ENCODE measurements around the gene GMPR.

Gene GMPR

GRCh38 chr6:16324606-16325225 lies 86.3 kb downstream of the GMPR start:
- DNase-seq (ENCODE audit: low read depth in 1 of 2, low spot score in 1 of 2), result no peak

DNA sequence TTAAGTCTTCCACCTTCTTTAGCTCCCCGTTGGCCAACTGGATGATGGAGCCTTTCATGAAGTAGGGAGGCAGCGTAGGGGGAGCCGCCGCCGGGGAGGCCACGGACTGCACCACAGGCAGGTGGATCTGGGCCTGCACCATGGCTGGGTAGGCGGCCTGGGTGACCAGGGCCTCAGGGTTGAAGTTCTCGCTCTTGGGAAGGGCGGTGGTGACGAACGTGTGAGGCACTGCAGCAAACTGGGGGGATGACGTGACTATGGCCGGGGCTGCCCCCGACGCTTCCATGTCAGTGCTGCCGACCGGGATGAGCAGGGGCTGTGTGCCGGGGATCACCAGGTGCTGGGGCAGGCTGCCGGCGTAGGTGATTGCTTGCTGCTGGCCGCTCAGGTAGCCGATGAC lies 88.1 kb downstream of the GMPR start:
- DNase-seq (ENCODE audit: low read depth in 1 of 2, low spot score in 1 of 2), result no peak

DNA sequence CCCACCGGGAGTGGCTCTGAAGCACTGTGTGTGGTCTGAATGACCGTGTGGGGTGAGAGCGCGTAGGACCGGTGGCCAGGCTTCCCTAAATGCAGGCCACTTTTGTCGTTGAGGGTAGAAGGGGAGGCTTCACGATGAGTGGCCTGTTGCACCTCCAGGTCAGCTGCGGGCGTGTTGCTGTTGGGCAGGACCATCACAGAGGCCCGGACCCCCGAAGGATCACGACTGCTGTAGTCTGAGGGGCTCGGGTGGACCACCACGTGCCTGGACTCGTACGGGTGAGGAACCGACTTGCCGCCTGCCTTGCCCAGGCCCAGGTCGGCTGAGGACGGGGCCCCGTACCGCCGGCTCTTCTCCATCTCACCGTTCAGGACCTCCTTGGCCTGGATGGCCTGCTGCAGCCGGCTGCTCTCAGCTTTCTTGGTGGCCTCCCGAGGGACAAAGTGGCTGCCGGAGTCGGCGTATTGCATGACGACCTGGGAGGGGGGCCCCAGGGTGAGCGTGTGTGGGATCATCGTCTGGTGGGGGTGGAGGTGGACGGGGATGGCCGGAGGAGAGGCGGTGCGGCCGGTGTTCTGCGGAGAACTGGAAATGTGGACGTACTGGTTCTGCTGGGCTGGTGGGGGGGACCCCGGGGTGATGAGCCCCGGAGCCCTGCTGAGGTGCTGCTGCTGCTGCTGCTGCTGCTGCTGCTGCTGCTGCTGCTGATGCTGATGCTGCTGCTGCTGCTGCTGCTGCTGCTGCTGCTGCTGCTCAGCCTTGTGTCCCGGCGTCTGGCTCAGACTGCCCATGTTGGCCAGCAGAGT lies 88.8 kb downstream of the GMPR start:
- no peak for DNase-seq (ENCODE audit: low read depth in 1 of 2, low spot score in 1 of 2)

GRCh38 chr6:16327777-16328325 lies 89.5 kb downstream of the GMPR start:
- DNase-seq (ENCODE audit: low read depth in 1 of 2, low spot score in 1 of 2), result no peak

GRCh38 chr6:16329233-16329632 lies 90.8 kb downstream of the GMPR start:
- no peak for DNase-seq (ENCODE audit: low read depth in 1 of 2, low spot score in 1 of 2)

GRCh38 chr6:16331384-16332174 lies 93.2 kb downstream of the GMPR start:
- peak; percentile 39 to 57 for DNase-seq (ENCODE audit: low read depth in 1 of 2, low spot score in 1 of 2)

- peak; percentile 63 to 86 for DNase-seq (ENCODE audit: low read depth in 1 of 2, low spot score in 1 of 2)
Measured at GRCh38 chr6:16332175-16332542, 93.8 kb downstream of the GMPR start.

DNA sequence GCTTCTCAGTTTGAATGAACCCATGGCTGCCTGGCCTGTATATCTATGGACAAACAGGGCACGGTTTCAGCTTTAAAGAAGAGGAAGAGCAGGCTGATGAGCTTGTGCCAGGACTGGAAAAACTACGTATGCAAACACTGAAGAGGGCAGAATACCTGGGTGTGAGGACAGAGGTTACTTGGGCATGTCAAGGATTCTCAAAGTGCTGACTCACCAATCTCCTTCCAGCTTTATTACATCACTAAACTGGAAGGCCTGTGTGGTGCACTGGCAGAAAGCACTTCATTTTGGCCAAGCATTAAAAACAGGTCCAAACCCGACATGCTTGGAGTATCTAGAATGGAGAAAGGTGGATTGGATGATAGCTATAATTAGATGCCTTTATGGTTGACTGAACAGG lies 95.2 kb downstream of the GMPR start:
- DNase-seq (ENCODE audit: low read depth in 1 of 2, low spot score in 1 of 2), result no peak

DNA sequence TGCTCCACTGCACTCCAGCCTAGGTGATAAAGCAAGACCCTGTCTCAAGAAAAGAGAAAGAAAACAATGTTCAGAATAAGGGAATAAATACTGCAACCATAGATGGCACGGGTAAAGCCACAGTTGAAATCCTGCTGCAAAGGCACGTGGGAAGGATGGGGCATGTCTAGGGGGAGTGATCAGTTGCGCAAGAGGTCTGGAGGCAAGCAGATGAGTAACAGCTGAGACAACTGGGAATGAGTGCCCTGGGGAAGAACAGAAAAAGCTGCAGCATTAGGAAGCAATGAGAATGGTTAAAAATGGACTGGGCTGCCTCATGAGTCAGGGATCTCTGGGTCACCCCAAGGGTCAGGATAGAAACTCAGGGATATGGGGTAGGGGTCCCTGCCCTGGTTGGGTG lies 96.3 kb downstream of the GMPR start:
- no peak for DNase-seq (ENCODE audit: low read depth in 1 of 2, low spot score in 1 of 2)

DNA sequence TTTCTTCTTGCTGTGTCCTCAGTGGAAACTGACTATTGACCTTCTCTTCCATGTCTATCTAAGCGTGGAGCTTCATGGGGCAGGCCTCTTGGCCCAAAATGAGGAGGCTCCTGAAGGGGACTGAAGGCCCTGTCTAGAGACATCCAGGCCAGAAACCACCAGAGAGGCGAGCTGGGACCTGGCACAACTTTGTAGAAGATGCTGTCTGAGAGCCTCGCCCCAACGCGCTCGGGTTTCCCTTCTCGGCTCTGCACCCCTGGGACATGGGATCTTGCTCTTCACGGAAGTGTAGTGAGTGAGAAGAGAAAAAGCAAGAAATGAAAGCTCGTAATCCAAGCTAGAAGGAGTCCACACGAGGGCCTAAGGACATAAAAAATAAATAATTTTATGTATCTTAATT lies 96.8 kb downstream of the GMPR start:
- DNase-seq (ENCODE audit: low read depth in 1 of 2, low spot score in 1 of 2), result no peak

GRCh38 chr6:16336056-16336818 lies 97.8 kb downstream of the GMPR start:
- no peak for DNase-seq (ENCODE audit: low read depth in 1 of 2, low spot score in 1 of 2)

GRCh38 chr6:16336911-16337294 lies 98.5 kb downstream of the GMPR start:
- no peak for DNase-seq (ENCODE audit: low read depth in 1 of 2, low spot score in 1 of 2)

- no peak for DNase-seq (ENCODE audit: low read depth in 1 of 2, low spot score in 1 of 2)
Measured at GRCh38 chr6:16337295-16337975, 99.0 kb downstream of the GMPR start.

- no peak for DNase-seq (ENCODE audit: low read depth in 1 of 2, low spot score in 1 of 2)
Measured at GRCh38 chr6:16338577-16339264, 100.3 kb downstream of the GMPR start.

DNA sequence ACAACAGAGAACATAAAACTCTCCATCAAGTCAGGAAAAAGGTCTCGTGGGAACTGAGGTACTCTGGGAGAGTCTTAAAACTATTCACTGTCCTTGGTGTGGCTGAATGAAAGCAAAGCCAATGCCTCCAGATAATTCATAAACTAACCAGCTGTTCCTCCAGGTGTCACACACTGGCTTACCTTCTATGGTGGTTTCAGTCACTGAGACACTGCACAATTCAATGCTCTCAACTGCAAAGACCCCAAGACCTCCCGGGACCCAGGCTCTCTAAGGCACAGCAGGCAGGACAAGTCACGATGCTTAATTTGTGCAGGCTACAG lies 100.8 kb downstream of the GMPR start:
- DNase-seq (ENCODE audit: low read depth in 1 of 2, low spot score in 1 of 2), result no peak

DNA sequence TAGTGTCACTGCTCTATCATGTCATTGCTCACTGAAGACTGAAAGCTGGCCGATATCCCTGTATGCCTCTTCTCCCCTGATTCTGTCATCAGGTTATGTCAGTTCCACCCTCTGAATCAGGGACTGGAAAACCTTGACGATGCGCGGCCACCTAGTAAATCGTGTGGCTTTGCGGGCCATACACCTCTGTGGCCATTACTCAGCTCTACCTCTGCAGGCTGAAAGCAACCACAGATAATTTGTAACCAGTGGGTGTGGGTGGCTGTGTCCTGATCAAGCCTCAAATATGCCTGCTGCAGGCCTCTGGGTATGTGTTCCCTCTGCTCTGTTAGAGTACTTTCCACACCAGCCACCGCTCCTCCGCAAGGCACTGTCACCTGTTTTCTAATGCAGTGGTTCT lies 105.2 kb downstream of the GMPR start:
- no peak for DNase-seq (ENCODE audit: low read depth in 1 of 2, low spot score in 1 of 2)

- no peak for DNase-seq (ENCODE audit: low read depth in 1 of 2, low spot score in 1 of 2)
Measured at GRCh38 chr6:16344756-16345155, 106.4 kb downstream of the GMPR start.
